Endometrial microvascular endothelial cells (primary cell): ENCODE measurements around the gene EPHA7. TPM values are rescaled to one million over a fixed set of nuclear protein-coding genes. Genes with fewer than 3 reads are reported as not detected.

ENCODE experiments used
- in situ Hi-C: cut with HindIII; loops from 2 replicates; pipeline ENCODE4 v1.10.0; 2017; ENCODE audit warnings: low sequenced_read_pairs, low pct_unique_long_range_greater_than_20kb; ENCODE audit errors: inconsistent ontology term
- total RNA-seq: library from RNA; depleted of rRNA; stranded (reverse); fragments of >200 nt; gene quantifications from one replicate; pipeline ENCODE4 v1.2.3, GENCODE V29; 2015; ENCODE audit errors: inconsistent ontology term

The EPHA7 gene
- total RNA-seq, result not detected

DNA sequence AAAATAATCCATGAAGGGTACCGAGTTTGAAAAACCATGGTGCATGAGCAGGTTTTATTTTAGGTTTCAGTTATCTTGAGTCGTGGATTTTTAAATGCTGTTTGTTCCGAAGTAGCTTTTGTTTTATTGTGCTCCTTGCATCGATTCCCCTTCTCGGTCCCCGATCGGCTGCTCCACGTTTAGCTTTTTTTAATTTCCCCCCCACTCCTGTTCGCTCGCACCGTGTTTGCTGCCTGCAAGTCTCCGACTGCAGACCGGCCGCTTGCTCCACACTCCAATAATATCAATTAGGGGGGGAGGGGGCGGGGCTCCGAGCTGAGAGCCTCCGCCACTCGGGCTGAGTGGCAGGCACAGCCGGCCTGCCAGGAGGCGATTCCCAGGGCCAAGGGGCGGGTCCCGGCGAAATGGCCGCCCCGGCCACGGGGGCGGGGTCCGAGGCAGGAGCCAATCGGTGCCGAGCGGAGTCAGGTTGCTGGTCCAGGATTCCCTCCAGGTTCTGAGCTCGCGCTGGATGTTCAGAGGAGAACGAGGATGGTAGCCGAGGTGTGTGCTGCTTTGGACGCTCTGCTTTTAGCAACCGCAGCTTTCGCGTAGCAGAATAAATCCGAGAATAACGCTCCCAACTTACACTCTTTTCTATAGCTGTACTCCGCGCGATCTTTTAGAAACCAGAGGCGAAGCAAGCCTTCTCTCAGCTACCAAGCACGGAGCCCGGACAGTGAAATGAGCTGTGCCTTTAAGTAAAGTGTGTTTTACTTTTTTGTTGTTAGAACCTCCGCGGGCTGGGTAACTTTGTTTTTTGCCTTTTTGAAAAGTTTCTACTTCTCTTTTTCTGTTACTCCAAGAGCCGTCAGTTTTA, at the start of gene EPHA7:
EPHA7 (minus strand) TSS at position 256 of the 859 bp plus-strand sequence; CDS start at position 38, 218 bp downstream.
- in situ Hi-C loops, result no loop called here

DNA sequence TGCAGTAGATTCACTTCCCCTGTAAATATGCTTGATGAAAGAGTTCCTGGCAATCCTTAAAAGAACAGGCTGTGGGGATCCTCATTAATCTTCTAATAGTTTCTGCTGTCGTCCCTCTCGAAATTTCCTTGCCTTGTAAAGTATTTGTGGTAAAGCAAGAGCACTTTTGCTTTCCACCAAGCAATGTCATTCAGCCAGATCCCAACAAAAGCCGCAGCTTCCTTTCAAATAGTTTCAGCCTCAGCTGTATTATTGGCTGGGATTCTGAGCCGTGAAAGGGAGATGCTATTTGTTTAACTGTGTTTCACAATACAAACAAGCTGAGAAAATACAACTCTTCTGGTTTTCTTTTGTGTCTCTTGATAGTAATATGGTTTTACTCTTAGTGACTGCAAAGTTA, 48.9 kb upstream of the EPHA7 start:
- in situ Hi-C loops, result no loop called here

GRCh38 chr6:93454533-93454932, 35.2 kb upstream of the EPHA7 start:
- in situ Hi-C loops, result no loop called here

DNA sequence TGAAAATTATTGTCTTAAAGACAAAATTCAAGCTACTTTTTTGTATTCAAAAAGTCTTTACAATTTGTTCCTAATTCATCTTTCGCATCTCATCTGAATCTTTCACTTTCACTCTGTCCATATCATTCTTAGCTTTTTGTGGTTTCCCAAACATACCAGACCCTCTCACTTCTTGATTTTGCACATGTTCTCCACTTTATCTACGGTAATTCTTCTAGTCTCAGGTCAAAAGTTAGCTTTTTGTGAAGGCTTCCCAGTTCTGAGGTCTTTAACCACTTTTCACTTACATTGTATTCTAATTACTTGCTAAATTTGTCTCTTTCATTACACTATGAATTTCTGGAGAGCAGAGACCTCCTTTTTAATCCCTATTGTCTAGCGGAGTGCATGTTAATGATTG, 34.6 kb upstream of the EPHA7 start:
- in situ Hi-C loops, result no loop called here

DNA sequence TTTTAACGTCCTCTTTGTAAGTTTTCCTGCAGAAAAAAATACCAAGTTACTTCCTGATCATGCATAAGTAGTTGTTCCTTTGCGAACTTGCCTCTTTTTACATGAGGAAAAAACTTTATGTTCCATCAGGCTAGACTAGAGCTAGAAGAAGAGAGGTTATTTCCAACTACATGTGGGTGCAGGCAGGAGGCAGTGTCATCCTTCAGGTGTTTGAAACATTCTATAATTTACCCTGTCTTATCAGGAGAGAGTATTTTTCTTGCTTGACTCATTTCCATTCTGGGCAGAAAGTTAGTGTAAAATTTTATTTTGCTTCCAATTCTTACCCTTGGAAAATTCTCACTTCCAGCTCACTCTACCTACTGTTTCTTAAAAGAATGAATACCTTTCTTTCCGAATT, 28.5 kb upstream of the EPHA7 start:
- in situ Hi-C loops, result no loop called here

DNA sequence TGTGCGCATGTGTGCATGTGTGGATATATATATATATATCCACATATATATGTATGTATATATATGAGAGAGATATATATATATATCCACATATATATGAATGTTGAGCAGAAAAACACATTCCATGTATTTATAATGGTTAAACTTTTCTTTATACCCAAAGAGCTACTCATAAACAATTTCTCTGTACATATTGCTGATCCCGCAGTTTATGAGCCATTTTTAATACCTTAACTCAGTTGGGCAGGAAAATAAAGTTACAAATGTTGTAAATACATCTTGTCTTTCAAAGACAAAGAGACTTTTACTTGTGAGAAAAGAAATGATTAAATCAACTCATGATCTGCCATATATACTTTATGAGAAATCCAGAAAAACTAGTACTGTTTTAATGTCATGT, 18.1 kb upstream of the EPHA7 start:
- in situ Hi-C loops, result no loop called here

GRCh38 chr6:93433592-93433991, 14.2 kb upstream of the EPHA7 start:
- in situ Hi-C loops, result no loop called here

DNA sequence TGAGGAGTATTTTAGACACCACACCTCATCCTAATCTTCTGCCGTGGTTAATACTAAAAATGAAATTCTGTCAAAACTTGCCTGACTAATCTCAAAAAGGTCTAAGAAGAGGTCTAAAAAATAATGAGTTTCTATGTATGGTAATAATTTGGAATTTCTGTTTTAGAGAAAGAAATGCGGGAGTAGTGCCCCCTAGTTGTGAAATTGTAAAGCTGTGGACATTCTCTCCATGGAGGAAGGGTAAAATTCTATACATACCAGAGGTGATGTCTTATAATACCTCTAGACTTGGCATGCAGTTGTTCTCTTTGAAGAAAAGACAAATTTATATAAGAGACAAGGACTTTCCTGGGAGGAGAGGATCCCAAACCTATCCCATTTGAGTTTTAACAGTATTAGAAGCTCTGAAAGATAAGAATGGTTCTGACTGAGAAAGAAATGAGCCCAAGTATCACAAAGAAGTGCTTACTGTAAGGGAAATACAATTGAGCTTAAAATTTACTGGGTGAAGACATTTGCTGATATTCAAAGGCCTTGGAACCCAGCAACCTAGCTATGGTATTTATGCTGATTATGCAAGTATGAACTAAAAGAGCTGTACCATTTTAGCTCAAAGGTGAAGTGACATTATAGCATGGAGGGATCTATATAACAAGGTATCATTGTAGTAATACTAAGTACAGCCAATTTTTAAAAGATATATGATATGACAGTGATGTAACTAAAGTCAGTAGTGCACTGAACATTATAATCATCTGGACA, 5.1 kb upstream of the EPHA7 start:
- in situ Hi-C loops, result no loop called here

GRCh38 chr6:93423542-93423941, 4.2 kb upstream of the EPHA7 start:
- in situ Hi-C loops, result no loop called here

DNA sequence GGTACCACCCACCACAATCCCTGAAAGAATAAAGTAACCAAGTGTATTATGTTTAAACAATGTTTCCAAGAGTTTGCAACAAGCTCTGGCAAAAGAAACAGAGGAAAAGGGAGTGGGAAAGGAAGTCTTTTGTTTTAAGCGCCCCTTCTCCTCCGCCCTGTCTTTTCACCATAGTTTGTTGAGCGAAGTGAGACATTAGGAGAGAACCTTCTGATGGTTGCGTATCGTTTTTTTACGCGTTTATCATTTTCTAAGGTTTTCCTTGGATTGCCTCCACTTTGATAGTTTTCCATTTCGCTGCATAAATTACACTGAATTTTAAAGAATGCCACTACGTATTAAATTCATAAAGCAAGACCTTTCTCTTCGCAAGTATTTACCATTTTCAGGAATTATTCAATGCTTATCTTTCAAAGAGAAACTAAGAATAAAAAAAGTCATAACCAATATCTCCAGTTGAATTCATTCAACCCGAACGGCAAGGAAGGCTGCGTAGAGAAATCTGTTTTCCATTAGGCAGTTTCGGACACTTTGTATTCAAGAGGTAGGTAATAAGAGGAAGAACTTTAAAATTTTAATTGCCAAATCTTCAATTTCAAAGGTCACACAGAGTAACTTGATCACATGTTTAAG, 920 bp upstream of the EPHA7 start:
- in situ Hi-C loops, result no loop called here

DNA sequence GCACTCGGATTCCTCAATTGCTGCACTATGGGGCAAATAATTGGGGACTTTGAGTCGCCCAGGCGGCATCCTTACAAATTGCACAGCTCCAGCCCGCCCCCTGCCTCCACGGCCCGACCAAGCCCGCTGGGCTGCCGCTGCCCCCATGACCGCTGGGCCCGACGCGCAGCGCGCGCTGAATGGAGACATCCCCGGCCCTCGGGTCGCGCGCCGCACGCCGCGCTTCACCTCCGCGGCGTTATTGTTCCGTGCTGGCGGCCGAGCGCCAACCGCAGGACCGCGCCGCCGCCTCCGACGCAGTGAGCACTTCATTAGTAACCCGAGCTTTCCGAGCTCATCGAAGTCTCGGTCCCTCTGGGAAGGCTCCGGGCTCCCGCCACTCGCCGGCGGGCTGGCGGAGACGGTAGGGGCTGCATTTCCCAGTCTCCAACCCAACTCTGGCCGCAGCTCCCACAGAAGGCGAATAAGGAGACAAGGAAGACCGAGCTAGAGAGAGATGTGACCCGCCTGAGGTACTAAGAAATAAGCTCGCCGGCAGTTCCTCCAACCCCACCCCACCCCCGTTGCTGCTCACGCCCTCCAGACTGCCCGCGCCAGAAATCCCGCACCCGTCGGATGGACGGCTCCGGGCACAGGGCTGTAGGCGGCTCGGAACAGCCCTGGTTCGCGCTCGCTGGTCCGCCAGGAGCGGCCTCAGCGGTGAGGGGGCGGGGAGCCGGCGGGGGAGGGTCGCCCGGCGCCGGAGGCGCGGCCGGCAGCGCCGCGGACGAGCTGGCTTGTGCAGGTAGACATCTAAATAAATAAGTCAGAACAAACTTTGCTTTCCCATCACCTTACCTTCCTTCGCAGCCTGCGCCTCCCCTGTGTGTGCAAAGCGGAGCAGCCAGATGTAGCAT, 703 bp downstream of the EPHA7 start:
- in situ Hi-C loops, result no loop called here

DNA sequence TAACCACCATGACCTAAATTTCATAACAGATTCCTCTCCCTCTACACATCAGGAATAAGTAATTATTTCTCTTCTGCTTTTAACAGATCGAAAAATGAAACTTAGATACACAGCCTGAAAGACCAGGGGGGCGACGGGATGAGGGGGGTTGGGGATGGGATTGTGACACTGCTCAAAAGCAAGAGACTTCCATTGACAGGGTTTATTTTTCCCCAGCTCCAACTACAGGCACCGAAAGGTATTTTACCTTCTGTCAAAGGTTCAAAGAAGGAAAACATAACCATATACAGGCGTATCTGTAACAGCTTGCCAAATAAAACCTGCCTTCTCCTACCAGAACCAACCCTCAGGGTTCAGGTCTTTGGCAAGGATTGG, 1.3 kb downstream of the EPHA7 start:
- in situ Hi-C loops, result no loop called here

GRCh38 chr6:93417421-93418013, 1.8 kb downstream of the EPHA7 start:
- in situ Hi-C loops, result no loop called here

DNA sequence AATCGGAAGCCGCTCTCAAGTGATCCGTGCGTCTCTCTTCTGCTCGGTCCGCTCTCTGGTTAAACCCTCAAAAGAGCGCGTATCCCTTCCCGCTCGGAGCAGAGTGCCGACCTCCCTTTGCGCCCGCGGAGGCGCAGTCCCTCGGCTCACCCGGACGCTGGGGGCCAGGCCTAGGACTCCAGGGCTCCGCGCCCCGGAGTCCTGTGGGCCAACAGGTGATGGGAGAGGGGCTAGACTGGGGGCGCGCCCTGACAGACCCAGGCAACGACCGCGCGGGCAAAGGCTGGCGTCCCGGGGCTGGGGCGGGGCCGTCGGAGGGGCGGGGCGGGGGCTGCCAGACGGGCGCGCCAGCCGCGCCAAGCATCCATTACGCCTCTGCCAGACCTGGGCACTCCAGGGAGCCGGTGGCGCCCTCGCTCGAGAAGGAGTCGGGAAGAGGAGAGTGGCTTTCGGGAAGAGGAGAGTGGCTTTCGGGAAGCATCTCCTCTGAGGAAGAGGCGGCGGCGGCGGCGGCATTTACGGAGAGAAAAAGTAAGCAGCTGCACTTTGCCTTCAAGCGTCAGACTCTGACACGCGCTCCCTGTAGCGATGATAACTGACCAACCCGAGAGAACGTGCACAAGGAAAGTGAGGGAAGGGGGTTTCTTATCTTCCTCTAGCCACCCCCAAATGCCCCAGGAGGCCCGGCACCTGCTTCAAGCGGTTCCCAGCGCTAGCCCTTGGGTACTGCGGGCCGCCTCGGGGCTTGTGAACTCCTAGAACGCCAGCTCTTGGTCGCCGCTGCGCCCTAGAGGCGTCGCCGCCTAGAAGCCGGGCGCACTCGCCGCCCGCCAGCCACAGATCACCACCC, 2.6 kb downstream of the EPHA7 start:
- in situ Hi-C loops, result no loop called here

GRCh38 chr6:93413190-93413589, 6.2 kb downstream of the EPHA7 start:
- in situ Hi-C loops, result no loop called here

DNA sequence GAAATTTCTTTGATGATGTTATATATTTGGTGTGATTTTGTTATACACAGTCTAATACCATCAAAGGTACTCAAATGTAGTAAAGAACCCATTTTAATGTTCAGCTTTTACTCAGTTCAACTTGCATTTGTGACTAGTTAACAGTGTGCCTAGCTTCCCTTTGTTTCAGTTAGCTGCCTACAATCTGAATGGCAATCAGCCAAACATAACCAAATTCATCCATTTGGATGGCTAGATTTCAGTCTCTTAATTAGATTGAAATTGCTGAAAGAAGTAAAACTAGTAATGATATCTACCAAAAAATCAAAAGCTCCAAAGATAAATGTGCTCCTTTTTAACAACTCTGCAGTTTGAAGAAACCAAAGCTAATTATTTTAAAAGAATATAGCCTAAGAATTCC, 6.9 kb downstream of the EPHA7 start:
- in situ Hi-C loops, result no loop called here

DNA sequence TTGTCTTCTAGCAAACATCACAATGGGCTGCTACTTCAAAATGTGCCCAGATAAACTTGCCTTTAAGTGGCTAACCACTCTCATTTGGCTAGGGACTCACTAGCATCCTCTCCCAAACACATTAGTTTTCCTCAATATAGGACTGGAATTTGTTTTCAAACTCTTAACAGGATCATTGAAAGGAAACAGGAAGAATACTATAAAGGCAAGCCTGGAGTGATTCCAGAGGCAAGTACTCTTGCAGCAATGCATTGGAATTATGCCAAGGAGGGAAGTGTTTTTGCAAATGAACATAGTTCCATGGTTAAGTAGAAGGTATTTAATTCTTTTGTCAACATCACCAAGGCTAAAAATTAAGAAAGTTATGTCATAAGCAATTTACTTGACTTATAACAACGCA, 12.2 kb downstream of the EPHA7 start:
- in situ Hi-C loops, result no loop called here

DNA sequence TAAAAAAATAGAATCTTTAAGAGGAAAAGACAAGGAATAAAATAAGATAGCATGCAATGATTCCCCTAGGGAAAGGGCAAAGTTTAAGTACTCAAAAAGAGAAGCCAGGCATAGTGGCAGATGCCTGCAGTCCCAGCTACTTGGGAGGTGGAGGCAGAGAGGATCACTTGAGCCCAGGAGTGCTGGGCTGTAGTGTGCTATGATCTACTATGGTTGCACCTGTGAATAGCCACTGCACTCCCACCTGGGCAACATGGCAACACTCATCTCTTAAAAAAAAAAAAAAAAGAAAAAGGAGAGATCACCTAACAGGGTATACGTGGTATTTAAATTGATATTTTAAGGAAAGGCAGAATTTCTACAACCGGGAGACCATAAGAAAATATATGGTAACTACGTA, 16.0 kb downstream of the EPHA7 start:
- in situ Hi-C loops, result no loop called here
